AG09309 (cell line): ENCODE data around the gene RBMS2.

Experiments
- DNase-seq: peaks from one replicate; pipeline ENCODE4 v3.0.0-alpha.2; 2010; ENCODE audit warnings: low read depth
- H3K4me3 ChIP-seq: 2 replicates; pipeline ENCODE4 v1.5.1; 2011; ENCODE audit warnings: mild to moderate bottlenecking, low read depth, low read length, moderate library complexity; ENCODE audit not compliant: control insufficient read depth
- CTCF ChIP-seq: IDR thresholded peaks from 2 replicates; pipeline ENCODE4 v1.5.1; 2011; ENCODE audit warnings: mild to moderate bottlenecking, low read depth, low read length, inconsistent platforms; ENCODE audit not compliant: insufficient read depth, control insufficient read depth; ENCODE audit errors: missing control alignments

Gene RBMS2

GRCh38 chr12:56629459-56630179 lies 108.0 kb downstream of the RBMS2 start:
- no peak for TF ChIP-seq CTCF
- no peak for DNase-seq
- H3K4me3 ChIP-seq, result peak overlapping the region; percentile 62

GRCh38 chr12:56630180-56630632 lies 108.6 kb downstream of the RBMS2 start, which contains the start of gene BAZ2A:
Gene BAZ2A, minus strand, starts transcription at chr12:56630326. Its CDS starts 12,796 bp downstream, at chr12:56617530.
- H3K4me3 ChIP-seq, result peak within 1 kb of the TSS; percentile 62
- TF ChIP-seq CTCF, result no peak
- DNase-seq, result peak; percentile 21

GRCh38 chr12:56631790-56632700 lies 110.4 kb downstream of the RBMS2 start:
- TF ChIP-seq CTCF, result no peak
- DNase-seq, result no peak
- H3K4me3 ChIP-seq, result peak overlapping the region; percentile 1

GRCh38 chr12:56632701-56633467 lies 111.3 kb downstream of the RBMS2 start:
- DNase-seq, result no peak
- H3K4me3 ChIP-seq, result peak overlapping the region; percentile 5
- TF ChIP-seq CTCF, result no peak

- TF ChIP-seq CTCF, result no peak
- H3K4me3 ChIP-seq, result peak overlapping the region; percentile 87
- DNase-seq, result no peak
These were observed 112.0 kb downstream of the RBMS2 start for GRCh38 chr12:56633468-56634241.
